ENCODE results near the gene GRHL1.

GRCh38 chr2:9964334-9964980 is 13.0 kb downstream of the GRHL1 start:
- TF ChIP-seq POLR2AphosphoS5 (IDR thresholded peaks at IDR 0.05; ENCODE audit: low read depth, low read length) = no peak
- no peak for TF ChIP-seq CHD2 (IDR thresholded peaks at IDR 0.05; ENCODE audit: low read length)
- no peak for TF ChIP-seq NRF1 (IDR thresholded peaks at IDR 0.05; ENCODE audit: low read depth, low read length)
- TF ChIP-seq POLR2A (IDR thresholded peaks at IDR 0.05; ENCODE audit: control extremely low read depth in 1 of 2, low read depth in 2 of 2, low read length in 2 of 2) = no peak
- TF ChIP-seq RBBP5 (IDR thresholded peaks at IDR 0.05; ENCODE audit: borderline replicate concordance, low read depth, low read length) = no peak
- TF ChIP-seq, protein P1, sequence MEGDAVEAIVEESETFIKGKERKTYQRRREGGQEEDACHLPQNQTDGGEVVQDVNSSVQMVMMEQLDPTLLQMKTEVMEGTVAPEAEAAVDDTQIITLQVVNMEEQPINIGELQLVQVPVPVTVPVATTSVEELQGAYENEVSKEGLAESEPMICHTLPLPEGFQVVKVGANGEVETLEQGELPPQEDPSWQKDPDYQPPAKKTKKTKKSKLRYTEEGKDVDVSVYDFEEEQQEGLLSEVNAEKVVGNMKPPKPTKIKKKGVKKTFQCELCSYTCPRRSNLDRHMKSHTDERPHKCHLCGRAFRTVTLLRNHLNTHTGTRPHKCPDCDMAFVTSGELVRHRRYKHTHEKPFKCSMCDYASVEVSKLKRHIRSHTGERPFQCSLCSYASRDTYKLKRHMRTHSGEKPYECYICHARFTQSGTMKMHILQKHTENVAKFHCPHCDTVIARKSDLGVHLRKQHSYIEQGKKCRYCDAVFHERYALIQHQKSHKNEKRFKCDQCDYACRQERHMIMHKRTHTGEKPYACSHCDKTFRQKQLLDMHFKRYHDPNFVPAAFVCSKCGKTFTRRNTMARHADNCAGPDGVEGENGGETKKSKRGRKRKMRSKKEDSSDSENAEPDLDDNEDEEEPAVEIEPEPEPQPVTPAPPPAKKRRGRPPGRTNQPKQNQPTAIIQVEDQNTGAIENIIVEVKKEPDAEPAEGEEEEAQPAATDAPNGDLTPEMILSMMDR (IDR thresholded peaks at IDR 0.05; ENCODE audit: control extremely low read depth in 1 of 3, insufficient read depth in 1 of 3, low read depth in 1 of 3, low read length in 3 of 3) = no peak
- no peak for TF ChIP-seq HDAC2 (IDR thresholded peaks at IDR 0.05; ENCODE audit: borderline replicate concordance in 1 of 2, low read depth in 2 of 2, low read length in 2 of 2)
- TF ChIP-seq CEBPB (IDR thresholded peaks at IDR 0.05; ENCODE audit: low read depth, low read length) = no peak
- no peak for TF ChIP-seq MAX (IDR thresholded peaks at IDR 0.05)
- no peak for TF ChIP-seq USF2 (IDR thresholded peaks at IDR 0.05; ENCODE audit: low read length)
- TF ChIP-seq JUN (IDR thresholded peaks at IDR 0.05; ENCODE audit: low read depth, low read length) = no peak

All from H1 (cell line).